ENCODE results near the gene PAQR5.

Gene PAQR5

GRCh38 chr15:69314736-69315135 is 16.0 kb downstream of the PAQR5 start:
- H2AFZ ChIP-seq (ENCODE audit: low read depth, low read length) = no peak overlapping the region
- no peaks in the 10 kb centered on the region for H3K27me3 ChIP-seq (ENCODE audit: insufficient read depth, low read length, poor library complexity)
- H4K20me1 ChIP-seq (ENCODE audit: insufficient read depth, low read length) = no peaks in the 10 kb centered on the region
- H3K9me3 ChIP-seq (ENCODE audit: insufficient read depth, low read length, severe bottlenecking) = no peaks in the 10 kb centered on the region
- no peaks in the 10 kb centered on the region for H3K79me2 ChIP-seq (ENCODE audit: insufficient read depth, low read length)
- no peak for TF ChIP-seq CTCF (IDR thresholded peaks at IDR 0.05; ENCODE audit: borderline replicate concordance, extremely low read depth, low read length, poor library complexity, severe bottlenecking)
- no peak for TF ChIP-seq EZH2 (IDR thresholded peaks at IDR 0.05; ENCODE audit: borderline replicate concordance, low read depth, low read length, severe bottlenecking)
- no peak overlapping the region for H3K9ac ChIP-seq (ENCODE audit: low read depth, low read length)
- no peaks in the 10 kb centered on the region for H3K4me1 ChIP-seq (ENCODE audit: insufficient read depth, low read length)
- no peak overlapping the region for H3K27ac ChIP-seq (ENCODE audit: low read length)
- DNase-seq (no peak), ATAC-seq (ENCODE audit: insufficient read depth, low read depth) (no peak)
- no peak overlapping the region for H3K4me2 ChIP-seq (ENCODE audit: insufficient read depth, low read length)
- no peak overlapping the region for H3K4me3 ChIP-seq (ENCODE audit: low read depth in 1 of 2, low read length in 2 of 2)
- H3K36me3 ChIP-seq (ENCODE audit: insufficient read depth, low read length) = no peaks in the 10 kb centered on the region

GRCh38 chr15:69315402-69316110 is 16.8 kb downstream of the PAQR5 start:
- Histone ChIP-seq H2AFZ (ENCODE audit: low read depth, low read length) (no peak overlapping the region), H3K9ac (ENCODE audit: low read depth, low read length) (no peak overlapping the region), H3K27ac (ENCODE audit: low read length) (no peak overlapping the region), H3K79me2 (ENCODE audit: insufficient read depth, low read length) (no peaks in the 10 kb centered on the region), H3K4me3 (ENCODE audit: low read depth in 1 of 2, low read length in 2 of 2) (no peak overlapping the region), H4K20me1 (ENCODE audit: insufficient read depth, low read length) (no peaks in the 10 kb centered on the region), H3K4me2 (ENCODE audit: insufficient read depth, low read length) (no peak overlapping the region), H3K9me3 (ENCODE audit: insufficient read depth, low read length, severe bottlenecking) (no peaks in the 10 kb centered on the region), H3K27me3 (ENCODE audit: insufficient read depth, low read length, poor library complexity) (no peaks in the 10 kb centered on the region), H3K36me3 (ENCODE audit: insufficient read depth, low read length) (no peaks in the 10 kb centered on the region), H3K4me1 (ENCODE audit: insufficient read depth, low read length) (no peaks in the 10 kb centered on the region)
- TF ChIP-seq EZH2 (IDR thresholded peaks at IDR 0.05; ENCODE audit: borderline replicate concordance, low read depth, low read length, severe bottlenecking) = no peak
- no peak for TF ChIP-seq CTCF (IDR thresholded peaks at IDR 0.05; ENCODE audit: borderline replicate concordance, extremely low read depth, low read length, poor library complexity, severe bottlenecking)
- DNase-seq (no peak), ATAC-seq (ENCODE audit: insufficient read depth, low read depth) (no peak)

- no peak overlapping the region for H3K4me3 ChIP-seq (ENCODE audit: low read depth in 1 of 2, low read length in 2 of 2)
- H3K36me3 ChIP-seq (ENCODE audit: insufficient read depth, low read length) = no peaks in the 10 kb centered on the region
- no peaks in the 10 kb centered on the region for H3K9me3 ChIP-seq (ENCODE audit: insufficient read depth, low read length, severe bottlenecking)
- H3K27me3 ChIP-seq (ENCODE audit: insufficient read depth, low read length, poor library complexity) = peaks cover 5% of the 10 kb centered on the region
- H3K27ac ChIP-seq (ENCODE audit: low read length) = no peak overlapping the region
- no peaks in the 10 kb centered on the region for H3K4me1 ChIP-seq (ENCODE audit: insufficient read depth, low read length)
- TF ChIP-seq EZH2 (IDR thresholded peaks at IDR 0.05; ENCODE audit: borderline replicate concordance, low read depth, low read length, severe bottlenecking) (no peak), CTCF (IDR thresholded peaks at IDR 0.05; ENCODE audit: borderline replicate concordance, extremely low read depth, low read length, poor library complexity, severe bottlenecking) (no peak)
- no peaks in the 10 kb centered on the region for H3K79me2 ChIP-seq (ENCODE audit: insufficient read depth, low read length)
- ATAC-seq (ENCODE audit: insufficient read depth, low read depth) (no peak), DNase-seq (no peak)
- no peak overlapping the region for H3K9ac ChIP-seq (ENCODE audit: low read depth, low read length)
- H3K4me2 ChIP-seq (ENCODE audit: insufficient read depth, low read length) = no peak overlapping the region
- no peak overlapping the region for H2AFZ ChIP-seq (ENCODE audit: low read depth, low read length)
- H4K20me1 ChIP-seq (ENCODE audit: insufficient read depth, low read length) = no peaks in the 10 kb centered on the region
Observed at GRCh38 chr15:69316291-69316690, 17.6 kb downstream of the PAQR5 start.

Data from DND-41 (cell line).